Testis (tissue), 2 donors: ENCODE results near the gene RCOR3.

Experiments used
- POLR2A ChIP-seq: fragments of 450-650 bp; IDR thresholded peaks from one replicate; pipeline ENCODE4 v1.6.1; 2017; ENCODE audit warnings: antibody characterized with exemption, mild to moderate bottlenecking, moderate library complexity
- TF ChIP-seq, protein P1 (sequence below), 3 experiments: fragments of 450-650 bp in 2 of 3; fragments of 200-600 bp in 1 of 3; sonication (generic) in 1 of 3; IDR thresholded peaks; one replicate each; pipeline ENCODE4 v1.5.1; 2016 to 2019; ENCODE audit warnings: antibody characterized with exemption in 3 of 3, mild to moderate bottlenecking in 2 of 3, moderate library complexity in 1 of 3

DNA sequence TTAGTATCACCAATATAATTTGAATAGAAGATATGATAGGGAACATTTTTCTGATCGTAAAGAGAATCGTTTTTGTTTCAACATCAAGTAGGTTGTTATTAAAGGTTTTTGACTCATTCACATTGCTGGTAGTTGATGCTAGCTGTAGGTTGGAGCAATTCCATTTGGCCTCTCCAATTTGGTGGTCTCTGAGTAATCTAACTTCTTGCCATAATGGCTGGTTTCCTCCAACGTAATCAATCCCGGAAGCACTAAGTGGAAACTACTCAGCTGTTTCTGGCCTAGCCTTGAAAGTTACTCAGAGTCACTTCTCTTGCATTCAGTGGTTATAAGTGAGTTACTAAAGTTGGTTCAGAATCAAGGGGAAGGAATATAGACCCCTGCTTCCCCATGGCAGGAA lies 26.0 kb downstream of the RCOR3 start:
- TF ChIP-seq, protein P1, sequence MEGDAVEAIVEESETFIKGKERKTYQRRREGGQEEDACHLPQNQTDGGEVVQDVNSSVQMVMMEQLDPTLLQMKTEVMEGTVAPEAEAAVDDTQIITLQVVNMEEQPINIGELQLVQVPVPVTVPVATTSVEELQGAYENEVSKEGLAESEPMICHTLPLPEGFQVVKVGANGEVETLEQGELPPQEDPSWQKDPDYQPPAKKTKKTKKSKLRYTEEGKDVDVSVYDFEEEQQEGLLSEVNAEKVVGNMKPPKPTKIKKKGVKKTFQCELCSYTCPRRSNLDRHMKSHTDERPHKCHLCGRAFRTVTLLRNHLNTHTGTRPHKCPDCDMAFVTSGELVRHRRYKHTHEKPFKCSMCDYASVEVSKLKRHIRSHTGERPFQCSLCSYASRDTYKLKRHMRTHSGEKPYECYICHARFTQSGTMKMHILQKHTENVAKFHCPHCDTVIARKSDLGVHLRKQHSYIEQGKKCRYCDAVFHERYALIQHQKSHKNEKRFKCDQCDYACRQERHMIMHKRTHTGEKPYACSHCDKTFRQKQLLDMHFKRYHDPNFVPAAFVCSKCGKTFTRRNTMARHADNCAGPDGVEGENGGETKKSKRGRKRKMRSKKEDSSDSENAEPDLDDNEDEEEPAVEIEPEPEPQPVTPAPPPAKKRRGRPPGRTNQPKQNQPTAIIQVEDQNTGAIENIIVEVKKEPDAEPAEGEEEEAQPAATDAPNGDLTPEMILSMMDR (IDR thresholded peaks at IDR 0.05): no peak
- no peak for TF ChIP-seq POLR2A
